ENCODE measurements around the gene KLHL25. TPM values are rescaled to one million over a fixed set of nuclear protein-coding genes. Genes with fewer than 3 reads are reported as not detected.
A peak's percentile ranks its signal among the peaks of the same experiment; 100 is the strongest.

The KLHL25 gene
- total and polyA plus RNA-seq, 2 of the 8 experiments (the other 6 are each of a cell fraction or from before 2014, with no cell fraction given), result 16.5 to 22.0 TPM

- Histone ChIP-seq H3K18ac (ENCODE audit: extremely low read depth, low read length) (no peak overlapping the region), H3K79me1 (ENCODE audit: low read depth, low read length) (no peaks in the 10 kb centered on the region), H3K23me2 (ENCODE audit: low read depth, low read length) (no peaks in the 10 kb centered on the region), H3K4me1 (replicated peaks in 1 of 4; ENCODE audit: control insufficient read depth in 3 of 4, insufficient read depth in 4 of 4, low read length in 3 of 4) (no peaks in the 10 kb centered on the region; a peak in 2 of 7 replicates), H3K79me2 (ENCODE audit: control insufficient read depth in 1 of 2, insufficient read depth in 2 of 2, low read length in 2 of 2) (no peaks in the 10 kb centered on the region), H3K4me3 (ENCODE audit: extremely low read depth in 1 of 4, insufficient read depth in 2 of 4, low read depth in 3 of 4, low read length in 4 of 4) (no peak overlapping the region), H4K5ac (ENCODE audit: insufficient read length, low read depth, low read length) (no peak overlapping the region), H4K91ac (replicated peaks; ENCODE audit: insufficient read length, low read length) (no peak overlapping the region), H3K14ac (ENCODE audit: insufficient read length) (no peak overlapping the region), H3K27ac (ENCODE audit: low read depth, low read length) (no peak overlapping the region), H4K8ac (ENCODE audit: extremely low read depth, insufficient read depth, low read length) (no peak overlapping the region), H3K36me3 (ENCODE audit: control insufficient read depth in 2 of 4, insufficient read depth in 4 of 4, low read length in 3 of 4) (peaks cover 0 to 5% (median 1%) of the 10 kb centered on the region in 4 experiments; a peak in 2 of 8 replicates), H3K4me2 (ENCODE audit: insufficient read depth in 1 of 2, low read depth in 2 of 2, low read length in 2 of 2) (no peak overlapping the region), H3K4ac (replicated peaks; ENCODE audit: insufficient read length, low read depth, low read length) (no peak overlapping the region), H3K23ac (ENCODE audit: insufficient read length) (no peak overlapping the region), H2BK120ac (replicated peaks; ENCODE audit: low read depth, low read length) (no peak overlapping the region), H4K20me1 (replicated peaks in 1 of 2; ENCODE audit: control insufficient read depth in 1 of 2, insufficient read depth in 2 of 2, low read length in 2 of 2) (peaks cover 0 to 5% of the 10 kb centered on the region in 2 experiments), H2AFZ (ENCODE audit: low read length) (no peak overlapping the region), H3K56ac (replicated peaks; ENCODE audit: insufficient read length, low read depth, low read length) (no peak overlapping the region), H2AK5ac (ENCODE audit: low read depth, low read length) (no peak overlapping the region), H2BK5ac (ENCODE audit: low read depth, low read length) (no peak overlapping the region; the same call in 1 of the 2 replicates), H2BK20ac (ENCODE audit: low read length) (no peak overlapping the region), H2BK15ac (ENCODE audit: low read length) (no peak overlapping the region), H3K27me3 (replicated peaks in 1 of 4; ENCODE audit: control insufficient read depth in 3 of 4, extremely low read depth in 1 of 4, insufficient read depth in 3 of 4, low read length in 3 of 4) (no peaks in the 10 kb centered on the region), H3K9me3 (ENCODE audit: insufficient read depth in 2 of 2, low read depth in 1 of 2, low read length in 1 of 2) (no peaks in the 10 kb centered on the region), H2BK12ac (ENCODE audit: low read depth, low read length) (no peak overlapping the region), H3K9ac (replicated peaks in 1 of 4; ENCODE audit: extremely low read depth in 1 of 4, low read depth in 3 of 4, low read length in 3 of 4) (no peak overlapping the region)
- POLR2A ChIA-PET (ENCODE audit: partially characterized antibody), result no interaction called here
- WGBS, 2 experiments (ENCODE audit: extremely low coverage in 1 of 2, insufficient coverage in 1 of 2, insufficient read length in 1 of 2, insufficient replicate concordance in 2 of 2, low coverage in 1 of 2, low lambda C conversion rate in 2 of 2, missing lambda C conversion rate in 1 of 2), result 97% methylated on average over 7 of the region's 7 CpGs; no CpG with 5 or more reads in 1 of the 2 experiments
- TF ChIP-seq KDM4A (IDR thresholded peaks at IDR 0.05; ENCODE audit: low read depth, low read length, severe bottlenecking), result no peak
- no peak for TF ChIP-seq ZNF274 (IDR thresholded peaks at IDR 0.05; ENCODE audit: borderline replicate concordance, extremely low read depth, low read length)
- no peak for TF ChIP-seq ASH2L (IDR thresholded peaks at IDR 0.05; ENCODE audit: low read length)
- CTCF ChIA-PET (ENCODE audit: partially characterized antibody), result no interaction called here
- FAIRE-seq, result no peak
- no peak for DNase-seq (ENCODE audit: low read depth in 1 of 2, low spot score in 2 of 2)
These were observed 84.3 kb downstream of the KLHL25 start for GRCh38 chr15:85710340-85710842.

MicroRNAs within 50 kb of the gene (microRNA counts, 767-probe panel; counts per million panel counts)
- 879 counts per million, percentile 95 among the panel's probes with 10 or more counts for microRNA hsa-miR-1276

Small RNA genes within 50 kb of the gene (microRNA-seq; reads per million reads assigned to microRNA genes)
- gene MIR1276 (ENCODE audit: borderline microRNAs expressed in 2 of 2, borderline number of aligned reads in 2 of 2, borderline replicate concordance in 1 of 2), result 0.92 to 4.7 reads per million in 2 experiments
- 0 reads per million in 2 experiments for gene MIR548AP (ENCODE audit: borderline microRNAs expressed in 2 of 2, borderline number of aligned reads in 2 of 2, borderline replicate concordance in 1 of 2)

Small RNA genes within 50 kb of the gene (small RNA-seq; reads per million reads assigned to genes)
- not detected for gene AC021739.1 (ENCODE audit: insufficient read depth)
- 74.8 reads per million, percentile 97 among the genes with 10 or more reads in this experiment for gene MIR1276 (ENCODE audit: insufficient read depth)
- gene MIR548AP (ENCODE audit: insufficient read depth), result not detected
- not detected for gene RNU6-231P (ENCODE audit: insufficient read depth)
